ENCODE results near the gene SUN5.

Gene SUN5

GRCh38 chr20:32972181-32973076, 31.8 kb downstream of the SUN5 start:
- 86 to 88% methylated on average over 5 to 10 of the region's 13 CpGs for WGBS, 2 experiments (ENCODE audit: insufficient coverage in 2 of 2)
- Histone ChIP-seq H3K27ac (ENCODE audit: low read depth, low read length, severe bottlenecking) (peak overlapping the region; percentile 74), H3K4me1 (ENCODE audit: control insufficient read depth, insufficient read depth, low read length, poor library complexity, severe bottlenecking) (peaks cover 21% of the 10 kb centered on the region), H3K36me3 (ENCODE audit: control insufficient read depth, insufficient read depth, low read length) (no peaks in the 10 kb centered on the region), H3K9me3 (ENCODE audit: control insufficient read depth, low read length) (no peaks in the 10 kb centered on the region), H3K4me3 (ENCODE audit: extremely low read depth, insufficient read depth, low read length, poor library complexity, severe bottlenecking) (no peak overlapping the region)

GRCh38 chr20:32971703-32972161, 32.5 kb downstream of the SUN5 start:
- H3K4me3 ChIP-seq (ENCODE audit: extremely low read depth, insufficient read depth, low read length, poor library complexity, severe bottlenecking), result no peak overlapping the region
- peaks cover 18% of the 10 kb centered on the region for H3K4me1 ChIP-seq (ENCODE audit: control insufficient read depth, insufficient read depth, low read length, poor library complexity, severe bottlenecking)
- WGBS, 2 experiments (ENCODE audit: insufficient coverage in 2 of 2), result 58 to 76% methylated on average over 5 to 6 of the region's 6 CpGs
- no peaks in the 10 kb centered on the region for H3K9me3 ChIP-seq (ENCODE audit: control insufficient read depth, low read length)
- H3K27ac ChIP-seq (ENCODE audit: low read depth, low read length, severe bottlenecking), result peak overlapping the region; percentile 74
- no peaks in the 10 kb centered on the region for H3K36me3 ChIP-seq (ENCODE audit: control insufficient read depth, insufficient read depth, low read length)

GRCh38 chr20:32970973-32971300, 33.3 kb downstream of the SUN5 start:
- no peaks in the 10 kb centered on the region for H3K36me3 ChIP-seq (ENCODE audit: control insufficient read depth, insufficient read depth, low read length)
- peak overlapping the region; percentile 74 for H3K27ac ChIP-seq (ENCODE audit: low read depth, low read length, severe bottlenecking)
- H3K9me3 ChIP-seq (ENCODE audit: control insufficient read depth, low read length), result no peaks in the 10 kb centered on the region
- 100% methylated on average over 2 of the region's 2 CpGs; no CpG with 5 or more reads in 1 of the 2 experiments for WGBS, 2 experiments (ENCODE audit: insufficient coverage in 2 of 2)
- no peak overlapping the region for H3K4me3 ChIP-seq (ENCODE audit: extremely low read depth, insufficient read depth, low read length, poor library complexity, severe bottlenecking)
- peaks cover 18% of the 10 kb centered on the region for H3K4me1 ChIP-seq (ENCODE audit: control insufficient read depth, insufficient read depth, low read length, poor library complexity, severe bottlenecking)

- no peaks in the 10 kb centered on the region for H3K9me3 ChIP-seq (ENCODE audit: control insufficient read depth, low read length)
- no peaks in the 10 kb centered on the region for H3K36me3 ChIP-seq (ENCODE audit: control insufficient read depth, insufficient read depth, low read length)
- no peak overlapping the region for H3K27ac ChIP-seq (ENCODE audit: low read depth, low read length, severe bottlenecking)
- H3K4me1 ChIP-seq (ENCODE audit: control insufficient read depth, insufficient read depth, low read length, poor library complexity, severe bottlenecking), result peaks cover 18% of the 10 kb centered on the region
- 95% methylated on average over 13 to 14 of the region's 15 CpGs for WGBS, 2 experiments (ENCODE audit: insufficient coverage in 2 of 2)
- H3K4me3 ChIP-seq (ENCODE audit: extremely low read depth, insufficient read depth, low read length, poor library complexity, severe bottlenecking), result no peak overlapping the region
Measured at GRCh38 chr20:32970115-32970972, 33.9 kb downstream of the SUN5 start.

GRCh38 chr20:32969356-32970114, 34.7 kb downstream of the SUN5 start:
- 95 to 96% methylated on average over 11 to 12 of the region's 13 CpGs for WGBS, 2 experiments (ENCODE audit: insufficient coverage in 2 of 2)
- no peaks in the 10 kb centered on the region for H3K9me3 ChIP-seq (ENCODE audit: control insufficient read depth, low read length)

GRCh38 chr20:32968478-32969241, 35.6 kb downstream of the SUN5 start:
- no peaks in the 10 kb centered on the region for H3K36me3 ChIP-seq (ENCODE audit: control insufficient read depth, insufficient read depth, low read length)
- H3K4me3 ChIP-seq (ENCODE audit: extremely low read depth, insufficient read depth, low read length, poor library complexity, severe bottlenecking), result no peak overlapping the region
- WGBS, 2 experiments (ENCODE audit: insufficient coverage in 2 of 2), result 92 to 95% methylated on average over 12 to 15 of the region's 19 CpGs
- peaks cover 18% of the 10 kb centered on the region for H3K4me1 ChIP-seq (ENCODE audit: control insufficient read depth, insufficient read depth, low read length, poor library complexity, severe bottlenecking)
- H3K9me3 ChIP-seq (ENCODE audit: control insufficient read depth, low read length), result no peaks in the 10 kb centered on the region
- no peak overlapping the region for H3K27ac ChIP-seq (ENCODE audit: low read depth, low read length, severe bottlenecking)

More at GRCh38 chr20:32969356-32970114, 34.7 kb downstream of the SUN5 start:
- H3K4me3 ChIP-seq (ENCODE audit: extremely low read depth, insufficient read depth, low read length, poor library complexity, severe bottlenecking), result no peak overlapping the region
- H3K27ac ChIP-seq (ENCODE audit: low read depth, low read length, severe bottlenecking), result no peak overlapping the region
- H3K36me3 ChIP-seq (ENCODE audit: control insufficient read depth, insufficient read depth, low read length), result no peaks in the 10 kb centered on the region
- peaks cover 18% of the 10 kb centered on the region for H3K4me1 ChIP-seq (ENCODE audit: control insufficient read depth, insufficient read depth, low read length, poor library complexity, severe bottlenecking)

GRCh38 chr20:32967961-32968457, 36.2 kb downstream of the SUN5 start:
- no peaks in the 10 kb centered on the region for H3K9me3 ChIP-seq (ENCODE audit: control insufficient read depth, low read length)
- no peak overlapping the region for H3K4me3 ChIP-seq (ENCODE audit: extremely low read depth, insufficient read depth, low read length, poor library complexity, severe bottlenecking)
- H3K36me3 ChIP-seq (ENCODE audit: control insufficient read depth, insufficient read depth, low read length), result no peaks in the 10 kb centered on the region
- H3K27ac ChIP-seq (ENCODE audit: low read depth, low read length, severe bottlenecking), result no peak overlapping the region
- peaks cover 18% of the 10 kb centered on the region for H3K4me1 ChIP-seq (ENCODE audit: control insufficient read depth, insufficient read depth, low read length, poor library complexity, severe bottlenecking)
- 91 to 95% methylated on average over 14 to 16 of the region's 16 CpGs for WGBS, 2 experiments (ENCODE audit: insufficient coverage in 2 of 2)

GRCh38 chr20:32966881-32967781, 37.1 kb downstream of the SUN5 start:
- 95 to 96% methylated on average over 11 to 16 of the region's 16 CpGs for WGBS, 2 experiments (ENCODE audit: insufficient coverage in 2 of 2)
- Histone ChIP-seq H3K4me1 (ENCODE audit: control insufficient read depth, insufficient read depth, low read length, poor library complexity, severe bottlenecking) (peaks cover 13% of the 10 kb centered on the region), H3K4me3 (ENCODE audit: extremely low read depth, insufficient read depth, low read length, poor library complexity, severe bottlenecking) (no peak overlapping the region), H3K9me3 (ENCODE audit: control insufficient read depth, low read length) (no peaks in the 10 kb centered on the region), H3K27ac (ENCODE audit: low read depth, low read length, severe bottlenecking) (no peak overlapping the region), H3K36me3 (ENCODE audit: control insufficient read depth, insufficient read depth, low read length) (no peaks in the 10 kb centered on the region)

GRCh38 chr20:32966382-32966781, 37.9 kb downstream of the SUN5 start:
- 100% methylated on average over 1 to 2 of the region's 4 CpGs for WGBS, 2 experiments (ENCODE audit: insufficient coverage in 2 of 2)
- Histone ChIP-seq H3K9me3 (ENCODE audit: control insufficient read depth, low read length) (no peaks in the 10 kb centered on the region), H3K36me3 (ENCODE audit: control insufficient read depth, insufficient read depth, low read length) (no peaks in the 10 kb centered on the region), H3K27ac (ENCODE audit: low read depth, low read length, severe bottlenecking) (no peak overlapping the region), H3K4me3 (ENCODE audit: extremely low read depth, insufficient read depth, low read length, poor library complexity, severe bottlenecking) (no peak overlapping the region), H3K4me1 (ENCODE audit: control insufficient read depth, insufficient read depth, low read length, poor library complexity, severe bottlenecking) (peaks cover 6% of the 10 kb centered on the region)

Data from mesodermal cell (in vitro differentiated cells).